Left ventricle myocardium inferior (tissue), 1 donor: Measurements from ENCODE around the gene TMEM132A. TPM values are rescaled to one million over a fixed set of nuclear protein-coding genes. Genes with fewer than 3 reads are reported as not detected.

Experiments
- DNase-seq: peaks from one replicate; pipeline ENCODE4 v3.0.0-alpha.2; 2020
- H3K27ac ChIP-seq: fragments of 200-600 bp; replicated peaks from 2 replicates; pipeline ENCODE4 v1.8.0; 2021
- H3K27me3 ChIP-seq: fragments of 200-600 bp; 2 replicates; pipeline ENCODE4 v1.8.0; 2021; ENCODE audit warnings: low read depth
- H3K36me3 ChIP-seq: fragments of 200-600 bp; 2 replicates; pipeline ENCODE4 v1.8.0; 2021
- H3K4me1 ChIP-seq: fragments of 200-600 bp; 2 replicates; pipeline ENCODE4 v1.8.0; 2021
- H3K4me3 ChIP-seq: fragments of 200-600 bp; 2 replicates; pipeline ENCODE4 v1.8.0; 2021; ENCODE audit warnings: mild to moderate bottlenecking, moderate library complexity
- H3K9me3 ChIP-seq: fragments of 200-600 bp; replicated peaks from 2 replicates; pipeline ENCODE4 v1.8.0; 2021
- CTCF ChIP-seq: fragments of 200-600 bp; IDR thresholded peaks from 2 replicates; pipeline ENCODE4 v1.8.0; 2021; ENCODE audit warnings: antibody characterized with exemption, mild to moderate bottlenecking, borderline replicate concordance
- intact Hi-C: fragments of 100-400 bp; cut with micrococcal nuclease; formaldehyde crosslinking; loops from one replicate; pipeline ENCODE4 v1.11.0; 2022
- total RNA-seq: library from RNA; stranded (reverse); fragmentation: NEBNext Ultra II Directional; extraction: Animal tissue kit (Norgen Biotek cat#: 25700); gene quantifications from one replicate; pipeline ENCODE4 v1.2.1, GENCODE V29; 2021
- donor health status: DM: no; HTN: yes; CAD: no; lungs with severe emphysema.

TMEM132A gene
- total RNA-seq, 1 donor from 2014 or later = 6.4 TPM

DNA sequence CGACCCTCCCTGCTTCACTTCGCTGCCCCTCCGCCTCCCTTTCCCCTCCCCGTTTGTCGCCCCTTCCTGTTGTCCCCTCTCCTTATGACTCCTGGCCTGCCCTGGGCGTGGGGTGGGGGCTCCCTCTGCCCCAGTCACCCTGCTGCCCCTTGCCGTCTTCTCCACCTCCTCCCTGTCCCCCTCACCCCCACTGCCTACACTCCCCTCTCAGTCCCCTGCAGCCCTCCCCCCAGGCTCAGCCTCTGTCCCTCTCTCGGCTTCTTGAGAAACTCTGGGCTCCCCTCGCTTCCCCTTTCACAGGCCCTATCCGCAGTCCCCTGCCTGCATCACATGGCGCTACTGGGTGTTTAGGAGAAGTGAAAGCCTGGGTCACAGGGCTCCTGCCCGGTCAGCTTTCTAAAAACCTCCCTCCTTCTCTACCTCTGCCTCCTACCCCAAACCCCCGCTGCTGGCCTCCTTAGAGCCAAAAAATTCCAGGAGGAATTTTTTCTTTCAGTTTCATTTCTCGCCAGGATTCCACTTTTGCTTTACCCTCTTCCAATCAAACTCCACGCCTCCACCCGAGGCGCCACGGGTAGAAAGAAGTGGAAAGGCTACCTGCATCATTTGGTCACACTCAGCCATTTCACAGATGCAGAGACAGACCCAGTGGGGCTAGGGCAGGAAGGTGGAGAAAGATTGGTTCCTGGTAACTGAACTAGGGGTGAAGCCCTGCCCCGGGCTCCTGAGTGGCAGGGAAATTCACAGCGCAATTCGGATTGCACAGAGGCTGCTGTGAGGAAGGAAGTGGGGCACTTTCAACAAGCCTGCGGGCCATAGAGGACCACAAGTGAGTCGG lies 27.9 kb downstream of the TMEM132A start, which contains the start of gene SLC15A3:
TSS of gene SLC15A3 (minus strand) at position 273 of the 838 bp plus-strand sequence. CDS start 625 bp downstream, outside the sequence.
- peaks cover 46% of the 10 kb centered on the region for H3K4me1 ChIP-seq
- H3K27me3 ChIP-seq = peaks cover 17% of the 10 kb centered on the region

DNA sequence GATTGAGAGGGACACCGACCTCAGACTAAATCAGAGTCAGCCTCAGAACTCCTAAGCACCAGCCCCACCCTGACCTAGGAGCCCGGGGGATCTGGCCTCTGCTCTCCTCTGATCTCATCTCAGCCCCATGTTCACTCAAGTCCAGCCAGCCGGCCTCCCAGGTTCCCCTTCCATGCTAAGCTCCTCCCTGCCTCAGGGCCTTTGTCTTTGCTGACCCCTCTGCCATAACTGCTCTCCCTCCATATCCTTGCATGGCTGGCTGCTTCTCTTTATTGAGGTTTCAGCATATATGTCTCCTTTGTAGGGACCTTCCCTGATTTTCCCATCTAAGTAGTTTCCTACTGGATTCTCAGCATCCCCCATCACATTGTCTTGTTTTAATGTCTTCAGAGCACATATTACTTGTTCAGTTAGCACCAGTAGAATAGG lies 28.5 kb downstream of the TMEM132A start:
- no peak for DNase-seq
- peaks cover 43% of the 10 kb centered on the region for H3K4me1 ChIP-seq
- peak overlapping the region; percentile 69 for H3K4me3 ChIP-seq
- intact Hi-C loops = no loop called here
- H3K27me3 ChIP-seq = peaks cover 17% of the 10 kb centered on the region
- no peaks in the 10 kb centered on the region for H3K9me3 ChIP-seq
- no peak for TF ChIP-seq CTCF
- H3K36me3 ChIP-seq = no peaks in the 10 kb centered on the region
- peak overlapping the region; percentile 92 for H3K27ac ChIP-seq

More for the DNA sequence above, 27.9 kb downstream of the TMEM132A start, which contains the start of gene SLC15A3:
- DNase-seq = peak; percentile 71
- no peak for TF ChIP-seq CTCF
- intact Hi-C loops = no loop called here
- Histone ChIP-seq H3K4me3 (peak within 1 kb of the TSS; percentile 69), H3K9me3 (no peaks in the 10 kb centered on the region), H3K27ac (peak within 1 kb of the TSS; percentile 92), H3K36me3 (no peaks in the 10 kb centered on the region)

- Histone ChIP-seq H3K27me3 (peaks cover 17% of the 10 kb centered on the region), H3K36me3 (no peaks in the 10 kb centered on the region), H3K9me3 (no peaks in the 10 kb centered on the region), H3K4me1 (peaks cover 37% of the 10 kb centered on the region), H3K4me3 (no peak overlapping the region), H3K27ac (peak overlapping the region; percentile 92)
- intact Hi-C loops = no loop called here
- DNase-seq = no peak
- TF ChIP-seq CTCF = no peak
Measured at GRCh38 chr11:60953781-60954180, 29.5 kb downstream of the TMEM132A start.

- Histone ChIP-seq H3K27me3 (peaks cover 17% of the 10 kb centered on the region), H3K36me3 (no peaks in the 10 kb centered on the region), H3K9me3 (no peaks in the 10 kb centered on the region), H3K4me1 (peaks cover 33% of the 10 kb centered on the region), H3K4me3 (no peak overlapping the region), H3K27ac (no peak overlapping the region)
- no peak for DNase-seq
- no peak for TF ChIP-seq CTCF
- intact Hi-C loops = no loop called here
Measured at GRCh38 chr11:60954421-60954820, 30.2 kb downstream of the TMEM132A start.

- no peak overlapping the region for H3K27ac ChIP-seq
- H3K4me3 ChIP-seq = no peak overlapping the region
- TF ChIP-seq CTCF = no peak
- H3K9me3 ChIP-seq = no peaks in the 10 kb centered on the region
- H3K4me1 ChIP-seq = peaks cover 23% of the 10 kb centered on the region
- no peak for DNase-seq
- intact Hi-C loops = no loop called here
- no peaks in the 10 kb centered on the region for H3K36me3 ChIP-seq
- H3K27me3 ChIP-seq = peaks cover 10% of the 10 kb centered on the region
Measured at GRCh38 chr11:60955571-60955970, 31.3 kb downstream of the TMEM132A start.
